DMS79 (cell line): Measurements from ENCODE around the gene B3GALT5.

Experiments used
- DNase-seq: peaks from one replicate; lab custom pipeline; 2025; lab: John Stamatoyannopoulos, UW

Gene B3GALT5

GRCh38 chr21:39604951-39605350, 7.8 kb upstream of the B3GALT5 start:
- no peak for DNase-seq

- no peak for DNase-seq
These were observed 2.0 kb upstream of the B3GALT5 start for GRCh38 chr21:39610703-39611102.

- no peak for DNase-seq
These were observed 1.1 kb upstream of the B3GALT5 start for GRCh38 chr21:39611551-39612190.

- no peak for DNase-seq
These were observed 548 bp downstream of the B3GALT5 start for GRCh38 chr21:39613041-39613934.

- DNase-seq = no peak
These were observed 3.6 kb downstream of the B3GALT5 start for GRCh38 chr21:39616211-39616772.

- DNase-seq = no peak
These were observed 8.1 kb downstream of the B3GALT5 start for GRCh38 chr21:39620856-39621255.

GRCh38 chr21:39625211-39625895, 12.6 kb downstream of the B3GALT5 start:
- DNase-seq = no peak

GRCh38 chr21:39628385-39628784, 15.6 kb downstream of the B3GALT5 start:
- no peak for DNase-seq

GRCh38 chr21:39630191-39630591, 17.5 kb downstream of the B3GALT5 start:
- no peak for DNase-seq

- DNase-seq = no peak
These were observed 18.1 kb downstream of the B3GALT5 start for GRCh38 chr21:39630827-39631226.

- no peak for DNase-seq
These were observed 19.3 kb downstream of the B3GALT5 start for GRCh38 chr21:39631842-39632562.

GRCh38 chr21:39632796-39633442, 20.2 kb downstream of the B3GALT5 start:
- no peak for DNase-seq

- no peak for DNase-seq
These were observed 21.0 kb downstream of the B3GALT5 start for GRCh38 chr21:39633770-39634181.

GRCh38 chr21:39634507-39634906, 21.8 kb downstream of the B3GALT5 start:
- DNase-seq = no peak

GRCh38 chr21:39637197-39637970, 24.6 kb downstream of the B3GALT5 start:
- no peak for DNase-seq

- DNase-seq = no peak
These were observed 25.2 kb downstream of the B3GALT5 start for GRCh38 chr21:39637971-39638240.

- no peak for DNase-seq
These were observed 25.5 kb downstream of the B3GALT5 start for GRCh38 chr21:39638281-39638680.

- no peak for DNase-seq
These were observed 28.0 kb downstream of the B3GALT5 start for GRCh38 chr21:39640754-39641153.

GRCh38 chr21:39641827-39642450, 29.2 kb downstream of the B3GALT5 start:
- DNase-seq = no peak

GRCh38 chr21:39644062-39644560, 31.4 kb downstream of the B3GALT5 start:
- no peak for DNase-seq
